ENCODE measurements around the gene DGKG.

DGKG gene

GRCh38 chr3:186173224-186173815 is 188.7 kb downstream of the DGKG start:
- DNase-seq (ENCODE audit: low read depth), result no peak

DNA sequence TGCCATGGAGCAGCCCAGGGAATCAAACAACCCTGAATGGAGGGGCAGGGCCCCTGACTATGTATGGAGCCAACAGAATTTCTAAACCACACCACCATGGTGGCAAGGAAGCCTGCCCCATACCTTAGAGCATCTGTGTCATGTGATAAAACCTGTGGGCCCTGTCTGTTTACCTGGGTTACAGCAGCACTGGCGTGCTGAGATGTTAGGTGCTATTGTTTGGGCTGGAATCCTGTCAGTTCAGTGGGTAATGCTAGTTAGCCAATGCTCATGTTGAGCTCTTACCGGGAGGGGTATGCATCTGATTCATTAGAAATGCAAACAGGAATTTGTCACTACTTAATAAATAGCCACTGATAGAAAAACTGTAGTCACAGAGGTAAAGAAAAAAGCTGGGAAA is 189.7 kb downstream of the DGKG start:
- no peak for DNase-seq (ENCODE audit: low read depth)

DNA sequence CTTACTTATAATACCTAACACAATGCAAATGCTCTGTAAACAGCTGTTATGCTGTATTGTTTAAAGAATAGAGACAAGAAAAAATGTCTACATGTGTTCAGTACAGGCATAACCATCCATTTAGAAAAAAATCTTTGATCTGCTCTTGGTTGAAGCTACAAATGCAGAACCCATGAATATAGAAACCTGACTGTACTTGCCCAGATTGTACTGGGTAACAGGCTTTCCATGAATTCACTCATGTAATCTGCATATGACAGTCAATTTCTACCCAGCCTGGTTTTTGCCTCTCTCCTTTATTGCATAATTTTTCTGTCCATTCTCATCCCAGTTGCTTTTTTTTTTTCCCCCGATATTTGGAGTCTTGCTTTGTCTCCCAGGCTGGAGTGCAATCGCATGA is 190.5 kb downstream of the DGKG start:
- DNase-seq (ENCODE audit: low read depth), result no peak

- DNase-seq (ENCODE audit: low read depth), result no peak
Measured at GRCh38 chr3:186170516-186170915, 191.5 kb downstream of the DGKG start.

DNA sequence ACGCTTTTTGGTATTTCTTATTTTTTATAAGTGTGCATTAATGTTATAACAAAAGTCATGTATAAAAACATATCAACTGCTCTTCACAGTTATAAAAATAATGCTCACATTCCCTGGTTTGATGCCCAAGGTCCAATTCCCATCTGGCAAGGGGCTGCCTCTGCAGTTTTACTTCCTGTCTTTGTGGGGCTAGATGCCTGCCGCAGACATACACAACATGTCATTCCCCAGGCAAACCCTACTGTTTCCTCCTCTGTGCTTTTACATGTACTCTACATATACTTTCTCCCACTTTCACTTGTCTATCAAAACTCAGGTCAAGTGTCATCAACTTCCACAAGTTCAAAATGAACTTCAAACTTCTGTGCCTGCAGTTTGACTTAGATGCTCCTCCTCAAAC is 192.7 kb downstream of the DGKG start:
- DNase-seq (ENCODE audit: low read depth), result no peak

GRCh38 chr3:186168976-186169375 is 193.1 kb downstream of the DGKG start:
- DNase-seq (ENCODE audit: low read depth), result no peak

DNA sequence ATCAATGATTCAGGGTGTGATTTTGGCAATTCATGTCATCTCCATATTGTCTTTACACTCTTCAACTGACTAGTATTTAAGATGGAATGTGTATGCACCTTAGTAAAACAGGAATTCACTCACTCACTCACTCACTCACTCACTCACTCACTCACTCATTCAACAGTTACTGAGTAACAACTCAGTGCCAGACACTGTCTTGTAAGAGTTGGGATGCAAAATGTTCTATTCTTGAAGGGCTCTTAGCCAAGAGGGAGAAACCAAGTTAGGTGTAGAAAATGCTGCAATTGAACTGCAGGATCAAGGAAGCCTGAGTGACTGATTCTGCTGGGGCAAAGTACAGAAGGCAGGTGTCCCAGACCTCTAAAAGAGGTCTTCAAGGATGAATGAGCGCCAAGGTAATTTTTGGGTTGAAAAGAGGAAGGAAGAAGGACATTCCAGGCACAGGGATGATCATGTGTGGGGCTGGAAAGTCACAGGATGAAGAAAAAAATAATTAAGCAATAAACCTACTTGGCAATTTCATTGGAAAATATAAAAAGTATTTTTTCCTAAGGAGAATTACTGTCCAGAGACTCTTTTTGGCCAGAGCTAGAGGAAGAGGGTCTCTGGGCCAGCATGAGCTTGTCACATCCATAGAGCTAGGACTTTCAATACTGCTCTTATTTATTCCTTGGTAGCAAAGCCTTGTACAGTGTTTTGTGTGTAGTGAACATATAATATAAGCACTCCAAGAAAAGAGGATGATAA is 194.2 kb downstream of the DGKG start:
- no peak for DNase-seq (ENCODE audit: low read depth)

GRCh38 chr3:186166491-186167288 is 195.3 kb downstream of the DGKG start:
- DNase-seq (ENCODE audit: low read depth), result no peak

- DNase-seq (ENCODE audit: low read depth), result no peak
Measured at GRCh38 chr3:186166036-186166435, 196.0 kb downstream of the DGKG start.

DNA sequence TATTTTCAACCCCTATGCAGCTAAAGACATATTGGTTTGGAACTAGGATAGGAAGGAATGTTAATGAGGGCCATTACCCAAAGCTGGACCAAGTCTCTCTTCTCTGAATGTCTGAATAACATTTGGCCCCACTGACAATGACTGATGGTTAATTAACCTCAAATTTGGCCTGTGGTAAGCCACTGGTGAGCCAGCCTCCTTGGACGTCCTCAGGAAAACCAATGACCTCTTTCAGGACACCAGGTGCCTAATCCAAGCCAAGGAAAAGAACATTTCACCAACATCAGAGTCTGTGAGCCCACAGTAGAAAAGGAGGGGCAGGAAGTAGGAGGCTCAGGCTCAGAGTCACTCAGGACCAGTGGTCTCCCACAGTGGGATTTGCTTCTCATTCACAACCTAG is 196.7 kb downstream of the DGKG start:
- DNase-seq (ENCODE audit: low read depth), result no peak

GRCh38 chr3:186164696-186165095 is 197.3 kb downstream of the DGKG start:
- no peak for DNase-seq (ENCODE audit: low read depth)

- DNase-seq (ENCODE audit: low read depth), result no peak
Measured at GRCh38 chr3:186162221-186162620, 199.8 kb downstream of the DGKG start.

DNA sequence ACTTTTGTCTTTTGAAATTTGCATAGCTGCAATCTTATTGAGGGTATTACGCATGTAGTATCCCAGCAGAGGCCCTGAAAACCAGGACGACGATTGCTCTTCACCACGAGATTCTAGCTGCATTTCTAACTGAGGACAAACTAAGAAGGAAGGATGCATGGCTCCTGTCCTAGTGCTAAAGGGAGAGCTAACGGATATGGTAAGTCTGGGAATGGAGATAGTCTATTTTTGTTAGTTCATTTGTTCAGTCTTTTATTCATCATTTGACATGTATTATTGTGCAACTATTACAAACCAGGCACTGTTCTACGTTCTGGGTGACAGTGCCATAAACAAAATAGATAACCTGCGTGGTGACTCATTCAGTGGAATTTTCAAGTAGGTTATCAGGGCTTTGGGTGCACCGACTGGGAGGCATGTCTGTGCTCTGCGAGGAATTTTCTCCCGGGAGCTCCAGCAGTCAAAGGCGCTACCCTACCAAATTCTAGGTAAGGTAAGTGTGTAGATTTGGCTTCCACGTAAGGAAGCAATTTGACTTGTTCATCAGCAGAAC is 201.3 kb downstream of the DGKG start:
- no peak for DNase-seq (ENCODE audit: low read depth)

DNA sequence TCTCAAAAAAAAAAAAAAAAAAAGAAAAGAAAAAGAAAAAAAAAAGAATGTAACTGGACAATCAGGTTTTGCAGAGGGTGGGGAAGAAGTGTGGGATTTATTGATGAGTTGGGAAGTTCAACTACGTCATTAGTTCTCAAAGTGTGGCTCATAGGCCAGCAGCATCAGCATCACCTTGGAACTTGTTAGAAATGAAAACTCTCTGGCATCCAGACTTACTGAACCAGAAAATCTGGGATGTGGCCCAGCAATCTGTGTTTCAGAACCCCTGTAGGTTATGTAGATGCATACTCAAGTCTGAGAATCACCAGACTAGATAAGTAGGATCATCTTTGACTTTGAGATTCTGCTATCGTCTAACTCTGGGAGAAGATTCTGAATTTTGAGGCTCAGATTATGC is 207.4 kb downstream of the DGKG start:
- no peak for DNase-seq (ENCODE audit: low read depth)

- no peak for DNase-seq (ENCODE audit: low read depth)
Measured at GRCh38 chr3:186152889-186153292, 209.1 kb downstream of the DGKG start.

GRCh38 chr3:186152361-186152798 is 209.7 kb downstream of the DGKG start:
- no peak for DNase-seq (ENCODE audit: low read depth)

- no peak for DNase-seq (ENCODE audit: low read depth)
Measured at GRCh38 chr3:186151077-186151971, 210.7 kb downstream of the DGKG start.

- no peak for DNase-seq (ENCODE audit: low read depth)
Measured at GRCh38 chr3:186150041-186150830, 211.8 kb downstream of the DGKG start.

GRCh38 chr3:186149319-186149960 is 212.6 kb downstream of the DGKG start:
- no peak for DNase-seq (ENCODE audit: low read depth)

GRCh38 chr3:186144257-186144656 is 217.8 kb downstream of the DGKG start:
- no peak for DNase-seq (ENCODE audit: low read depth)

All from stimulated activated CD8-positive, alpha-beta memory T cell treated with anti-CD3 and anti-CD28 coated beads, Interleukin-4, amount 100 ng/mL, for 24 hours (primary cell).